HG02938 (cell line): ENCODE measurements around the gene CDC25C.
"Not testable (repeated sequence)": the region's sequence is repeated elsewhere in the genome, so short reads cannot be mapped to it uniquely, and the experiment has no call there.

Experiments
- ATAC-seq: cut with Tn5 transposase; IDR thresholded peaks from one replicate; pipeline ENCODE4 v1.9.1; 2021; ENCODE audit warnings: mild to moderate bottlenecking, moderate library complexity; ENCODE audit not compliant: unreplicated experiment

Gene CDC25C

DNA sequence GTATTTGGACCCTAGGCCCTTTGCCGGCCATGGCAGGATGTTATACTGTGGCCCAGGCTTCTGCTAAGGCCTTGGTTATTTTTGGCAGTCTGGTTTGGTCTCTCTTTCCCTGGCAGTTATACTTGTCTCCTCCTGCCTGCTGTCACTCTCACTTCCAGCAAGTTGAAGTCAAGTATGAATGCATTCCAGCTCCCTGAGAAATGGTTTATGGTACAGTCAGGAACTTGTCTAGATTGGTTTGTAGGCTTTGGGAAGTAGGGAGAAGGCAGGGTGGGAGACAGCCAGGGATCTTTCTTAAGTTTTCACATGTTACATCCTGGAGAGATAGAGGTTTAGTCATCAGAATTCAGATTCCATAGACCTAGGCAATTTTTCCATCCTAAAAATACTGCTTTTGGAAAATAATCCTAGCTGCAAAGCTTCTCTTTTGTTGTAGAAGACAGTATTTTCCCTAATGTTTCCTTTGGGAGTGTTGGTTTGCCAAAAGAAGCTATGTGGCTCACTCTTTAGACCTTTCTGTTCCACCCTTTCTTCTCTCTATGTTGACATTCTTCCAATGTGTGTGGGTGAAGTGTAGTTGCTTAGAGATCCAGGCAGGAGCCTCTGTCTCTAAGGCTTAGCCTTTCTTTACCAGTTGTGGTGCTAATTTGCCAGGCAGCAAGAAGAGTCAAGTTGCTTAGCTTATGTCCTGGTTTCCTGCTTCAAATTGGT lies 18.4 kb upstream of the CDC25C start:
- no peak for ATAC-seq

DNA sequence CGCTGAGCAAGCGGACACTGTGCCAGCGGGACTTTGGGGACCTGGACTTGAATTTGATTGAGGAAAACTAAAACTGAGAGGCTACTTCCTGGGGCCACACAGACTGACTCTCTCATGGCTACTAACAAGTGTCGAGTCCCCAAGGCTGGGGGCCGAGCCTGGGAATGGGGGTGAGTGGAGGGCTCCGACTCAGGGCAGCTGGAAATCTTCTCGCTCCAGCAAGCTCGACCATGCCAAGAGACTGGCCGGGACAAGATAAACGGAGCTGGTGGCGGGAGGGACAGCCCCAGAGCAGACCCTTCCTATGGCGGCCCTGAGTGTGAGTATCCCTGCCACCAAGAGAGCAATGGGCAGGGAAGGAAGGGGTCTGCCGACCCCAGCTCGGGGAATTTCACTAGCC lies 15.3 kb upstream of the CDC25C start:
- ATAC-seq, result no peak

DNA sequence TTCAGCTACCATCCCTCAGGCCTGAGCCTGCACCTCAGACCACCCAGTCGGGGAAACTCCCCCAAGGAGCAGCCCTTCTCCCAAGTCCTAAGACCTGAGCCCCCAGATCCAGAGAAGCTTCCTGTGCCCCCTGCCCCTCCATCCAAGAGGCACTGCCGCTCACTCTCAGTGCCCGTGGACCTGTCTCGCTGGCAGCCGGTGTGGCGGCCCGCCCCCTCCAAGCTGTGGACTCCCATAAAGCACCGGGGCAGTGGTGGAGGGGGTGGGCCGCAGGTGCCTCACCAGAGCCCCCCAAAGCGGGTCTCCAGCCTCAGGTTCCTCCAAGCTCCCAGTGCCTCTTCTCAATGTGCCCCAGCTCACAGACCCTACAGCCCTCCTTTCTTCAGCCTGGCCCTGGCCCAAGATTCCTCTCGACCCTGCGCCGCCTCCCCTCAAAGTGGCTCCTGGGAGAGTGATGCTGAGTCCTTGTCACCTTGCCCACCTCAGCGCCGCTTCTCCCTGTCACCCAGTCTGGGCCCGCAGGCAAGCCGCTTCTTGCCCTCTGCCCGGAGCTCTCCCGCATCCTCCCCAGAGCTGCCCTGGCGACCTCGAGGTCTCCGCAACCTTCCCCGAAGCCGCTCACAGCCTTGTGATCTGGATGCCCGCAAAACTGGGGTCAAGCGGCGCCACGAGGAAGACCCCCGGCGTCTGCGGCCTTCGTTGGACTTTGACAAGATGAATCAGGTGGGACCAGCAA lies 13.5 kb upstream of the CDC25C start:
- no peak for ATAC-seq

DNA sequence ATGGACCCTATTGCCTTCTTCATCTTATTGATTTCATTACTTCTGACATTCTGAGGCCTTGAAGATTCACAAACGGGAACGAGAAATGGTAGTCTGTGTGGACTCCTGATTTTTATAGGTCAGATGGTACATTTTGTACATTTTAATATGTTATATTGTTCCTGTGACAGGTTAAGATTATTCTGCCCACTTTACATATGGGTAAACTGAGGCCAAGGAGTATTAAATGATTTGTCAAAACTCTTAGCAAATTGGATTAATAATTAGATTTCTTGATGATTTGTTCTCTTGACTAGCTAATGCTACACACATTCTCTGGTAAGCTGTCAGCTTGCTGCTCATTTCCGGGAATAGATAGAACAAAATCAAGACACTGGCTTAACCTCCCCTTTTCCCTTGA lies 8.4 kb upstream of the CDC25C start:
- ATAC-seq, result no peak

DNA sequence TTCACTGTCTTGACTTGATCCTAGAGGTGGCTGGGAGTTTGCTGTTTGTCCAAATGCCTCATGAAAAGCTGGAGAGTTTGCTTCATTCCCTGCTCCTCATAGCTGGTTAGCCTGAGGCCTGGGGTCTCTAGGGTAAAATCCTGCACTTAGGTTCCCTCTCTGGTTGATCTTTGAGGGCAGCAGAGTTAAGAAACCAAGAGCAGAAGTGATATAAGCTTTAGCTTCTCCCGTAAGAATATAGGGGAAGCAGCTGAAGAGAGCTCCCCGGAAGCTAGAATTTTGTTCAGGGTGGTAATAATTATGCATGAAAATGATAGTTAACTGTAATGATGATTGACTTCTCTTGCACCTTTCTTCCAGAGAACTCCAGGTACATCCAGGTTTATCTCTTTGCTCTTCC lies 7.9 kb upstream of the CDC25C start:
- no peak for ATAC-seq

DNA sequence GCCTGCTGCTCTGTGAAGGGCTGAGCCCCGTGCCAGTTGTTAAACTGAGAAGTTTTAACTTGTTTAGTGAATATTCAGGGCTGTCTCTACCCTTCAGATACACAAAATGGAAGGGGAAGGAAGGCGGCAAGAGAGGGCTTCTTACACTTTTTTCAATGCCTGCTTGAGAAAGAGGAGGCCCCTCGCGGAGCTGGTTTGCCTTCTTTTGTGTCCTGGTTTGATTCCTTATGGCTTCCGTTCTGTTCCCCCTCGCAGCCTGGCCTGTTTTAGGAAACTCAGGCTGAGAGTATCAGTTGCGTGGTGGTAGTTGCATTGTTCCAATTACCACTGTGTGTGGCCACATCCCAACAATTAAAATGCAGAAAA lies 7.5 kb upstream of the CDC25C start:
- ATAC-seq, result no peak

DNA sequence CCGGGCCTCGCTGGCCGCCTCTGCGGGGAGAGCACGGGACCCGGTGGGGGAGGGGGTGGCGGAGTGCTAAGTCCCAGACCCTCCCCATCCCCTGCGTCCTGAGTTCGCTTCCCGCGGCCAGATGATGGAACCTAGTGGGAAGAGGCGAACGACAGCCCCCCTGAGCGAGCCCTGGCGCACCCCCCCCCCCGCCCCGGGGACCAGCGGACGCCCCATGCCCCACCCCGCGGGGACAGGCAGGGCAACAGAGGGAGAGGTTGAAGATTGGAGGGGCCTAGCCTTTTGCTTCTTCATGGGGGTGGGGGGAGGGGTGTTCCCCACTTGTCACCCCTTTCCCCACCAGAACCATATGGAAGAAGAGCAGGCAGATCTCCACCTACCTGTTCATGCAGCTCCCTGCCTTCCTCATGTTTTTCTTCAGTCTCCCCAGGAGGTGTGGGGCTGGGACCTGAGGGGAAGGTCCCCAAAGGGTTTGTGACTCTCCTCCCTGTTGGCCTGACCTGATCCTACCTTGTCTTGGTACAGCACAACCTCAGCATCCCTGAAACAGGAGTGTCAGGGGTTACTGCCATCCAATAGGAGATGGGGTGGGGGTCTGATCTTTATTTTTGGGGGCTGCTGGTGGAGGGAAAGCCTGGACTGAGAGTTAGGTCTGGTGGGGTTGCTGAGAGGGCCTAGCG lies 6.9 kb upstream of the CDC25C start:
- ATAC-seq, result no peak

DNA sequence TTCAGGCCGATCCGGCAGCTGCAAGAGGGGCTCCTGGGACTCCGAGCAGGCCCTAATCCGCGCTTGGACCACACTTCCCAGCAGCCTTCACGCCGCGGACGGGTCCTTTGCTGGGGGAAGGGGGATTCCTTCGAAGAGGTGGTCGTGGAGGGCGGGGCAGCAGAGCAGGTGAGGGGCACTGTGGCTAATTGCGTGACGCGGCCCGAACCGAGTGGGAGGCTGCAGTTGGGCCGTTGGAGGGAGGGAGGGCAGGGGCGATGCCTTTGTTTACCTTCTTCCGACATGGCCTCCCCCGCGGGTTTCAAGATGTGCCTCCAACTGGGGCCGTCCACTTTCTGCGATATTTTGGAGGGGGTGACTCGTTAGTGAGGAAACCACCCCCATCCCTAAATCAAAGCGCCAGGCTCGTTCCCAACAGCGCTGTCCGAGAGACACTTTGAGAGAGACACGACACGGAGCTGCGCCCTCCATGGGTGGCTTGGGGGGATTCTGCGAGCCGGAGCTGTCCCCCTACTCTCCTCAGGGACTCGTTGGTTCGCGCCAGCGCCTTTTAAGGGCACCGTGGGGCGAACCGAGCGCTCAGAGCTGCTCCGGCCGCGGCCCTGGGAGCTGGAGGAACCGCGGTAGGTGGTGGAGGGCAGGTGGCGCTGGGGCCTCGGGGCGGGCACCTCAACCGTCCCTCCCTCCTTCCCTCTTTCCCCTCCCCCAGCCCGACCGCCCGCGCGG lies 6.2 kb upstream of the CDC25C start, which contains the start of gene FAM53C:
Gene FAM53C, plus strand, starts transcription at position 582 of the 726 bp plus-strand sequence. CDS start 3,070 bp downstream, outside the sequence.
- ATAC-seq, result peak; percentile 73

DNA sequence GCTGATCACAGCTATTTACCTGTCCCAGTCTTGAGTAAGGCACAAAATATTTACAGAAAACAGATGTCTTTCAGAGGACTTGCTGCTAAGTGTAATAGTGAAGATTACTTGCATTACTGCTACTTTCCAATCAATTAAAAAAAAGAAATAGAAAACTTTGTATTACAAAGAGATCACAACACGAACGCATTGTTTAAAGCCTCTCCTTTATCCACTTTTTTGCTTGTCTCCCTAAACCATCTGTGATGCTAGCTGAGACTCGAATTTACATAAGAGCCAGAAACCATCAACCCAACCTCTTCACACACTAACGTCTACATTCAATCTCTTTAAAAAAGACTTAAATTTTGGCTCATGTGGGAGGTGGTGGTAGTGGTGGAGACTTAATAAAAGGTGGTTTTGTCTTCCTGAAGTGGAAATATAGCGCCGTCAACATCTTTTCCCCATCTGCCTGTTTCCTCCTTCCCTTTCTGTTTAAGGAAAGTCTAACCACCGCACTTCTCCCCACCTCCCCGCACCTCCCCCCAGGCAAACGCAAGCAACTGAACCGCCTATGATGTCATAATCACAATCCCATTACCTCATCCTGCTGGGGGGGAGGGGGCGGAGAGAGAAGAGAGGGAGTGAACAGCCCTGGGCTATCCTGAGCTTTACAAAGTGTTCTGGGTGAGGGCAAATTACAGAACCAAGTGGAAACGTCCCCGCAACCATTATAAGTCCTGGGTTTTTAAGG lies 5.5 kb upstream of the CDC25C start:
- ATAC-seq, result peak; percentile 26

DNA sequence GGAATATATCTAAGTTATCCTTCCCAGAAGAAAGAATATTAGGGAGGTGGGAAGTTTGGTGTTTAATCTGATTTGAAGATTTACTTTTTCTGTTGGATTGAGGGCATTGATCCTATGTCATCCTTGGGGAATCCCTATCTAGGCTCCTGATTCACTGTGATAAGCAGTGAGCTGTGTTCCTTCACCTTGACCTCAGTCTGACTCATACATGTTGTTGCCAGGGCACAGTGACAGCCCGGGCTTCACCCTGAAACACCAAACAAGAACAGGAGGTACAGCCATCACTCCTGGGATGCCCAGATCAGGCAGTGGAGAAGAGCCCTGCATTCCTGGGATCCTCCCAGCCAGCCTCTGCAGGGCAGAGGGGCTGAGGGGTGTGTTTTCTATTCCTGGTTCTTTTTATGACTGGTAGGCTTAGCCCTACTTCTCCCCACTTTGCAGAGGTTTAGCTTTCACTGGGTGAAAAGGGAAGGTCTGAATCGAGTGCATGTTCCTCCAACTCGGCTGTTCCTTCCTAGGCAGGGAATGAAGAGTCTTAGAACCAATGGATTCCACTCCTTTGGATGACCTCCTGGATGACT lies 3.4 kb upstream of the CDC25C start:
- no peak for ATAC-seq

DNA sequence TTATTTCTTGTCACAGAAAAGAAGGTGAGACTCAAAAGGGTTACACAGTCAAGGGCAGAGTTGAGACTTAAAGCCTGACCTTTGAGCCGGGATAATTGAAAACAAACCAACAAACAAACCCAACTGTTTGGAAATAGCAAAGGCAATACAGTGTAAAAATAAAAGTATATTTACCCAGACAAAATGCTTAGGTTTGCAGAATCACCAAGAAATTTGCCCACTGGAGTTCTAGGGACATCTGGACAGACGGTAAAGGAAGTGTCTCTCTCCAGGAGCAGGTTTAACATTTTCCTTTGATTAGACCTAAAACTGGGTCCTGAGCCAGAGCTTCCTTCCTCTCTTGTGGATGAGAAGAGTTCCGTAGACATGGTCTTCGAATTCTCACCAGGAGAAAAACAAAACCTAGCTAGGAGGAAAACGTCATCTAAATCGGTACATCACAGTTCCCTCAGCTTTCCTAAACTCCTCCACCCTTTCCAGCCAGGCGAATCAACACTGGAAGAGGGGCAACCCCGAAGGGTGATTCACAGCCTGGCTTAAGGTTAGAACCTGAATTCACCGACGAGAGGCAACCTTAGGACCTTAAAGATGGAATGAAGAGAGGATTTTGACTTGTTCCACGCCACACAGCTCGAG lies 673 bp downstream of the CDC25C start:
- ATAC-seq, result no peak

DNA sequence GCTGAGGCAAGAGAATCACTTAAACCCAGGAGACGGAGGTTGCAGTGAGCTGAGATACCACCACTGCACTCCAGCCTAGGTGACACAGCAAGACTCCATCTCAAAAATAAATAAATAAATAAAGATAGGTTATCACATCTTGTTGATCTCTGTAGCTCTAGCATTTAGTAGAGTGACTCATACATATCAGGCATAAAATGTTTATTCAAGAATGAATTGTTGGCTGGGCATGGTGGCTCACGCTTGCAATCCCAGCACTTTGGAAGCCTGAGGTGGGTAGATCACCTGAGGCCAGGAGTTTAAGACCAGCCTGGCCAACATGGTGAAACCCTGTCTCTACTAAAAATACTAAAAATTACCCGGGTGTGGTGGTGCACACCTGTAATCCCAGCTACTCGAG lies 13.4 kb downstream of the CDC25C start:
- ATAC-seq, result not testable (repeated sequence)

DNA sequence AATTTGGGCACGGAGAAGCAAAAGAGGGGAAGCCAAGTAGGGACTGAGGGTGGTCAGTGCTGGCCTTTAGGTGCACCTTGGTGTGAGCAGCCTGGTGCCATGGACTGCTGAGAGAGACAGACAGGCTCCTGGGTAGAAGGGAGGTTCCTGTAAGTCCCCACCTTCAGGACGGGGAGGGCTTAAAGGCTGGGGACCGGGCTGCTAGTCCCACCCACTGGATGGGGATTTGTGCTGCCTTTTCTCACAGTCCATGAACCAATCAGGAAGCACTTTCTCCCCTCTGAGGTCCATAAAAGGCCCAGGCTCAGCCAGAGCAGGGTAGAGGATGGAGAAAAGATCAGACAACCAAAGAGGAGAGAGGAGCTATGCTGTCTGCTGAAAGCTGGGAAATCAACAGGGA lies 15.2 kb downstream of the CDC25C start:
- ATAC-seq, result no peak

DNA sequence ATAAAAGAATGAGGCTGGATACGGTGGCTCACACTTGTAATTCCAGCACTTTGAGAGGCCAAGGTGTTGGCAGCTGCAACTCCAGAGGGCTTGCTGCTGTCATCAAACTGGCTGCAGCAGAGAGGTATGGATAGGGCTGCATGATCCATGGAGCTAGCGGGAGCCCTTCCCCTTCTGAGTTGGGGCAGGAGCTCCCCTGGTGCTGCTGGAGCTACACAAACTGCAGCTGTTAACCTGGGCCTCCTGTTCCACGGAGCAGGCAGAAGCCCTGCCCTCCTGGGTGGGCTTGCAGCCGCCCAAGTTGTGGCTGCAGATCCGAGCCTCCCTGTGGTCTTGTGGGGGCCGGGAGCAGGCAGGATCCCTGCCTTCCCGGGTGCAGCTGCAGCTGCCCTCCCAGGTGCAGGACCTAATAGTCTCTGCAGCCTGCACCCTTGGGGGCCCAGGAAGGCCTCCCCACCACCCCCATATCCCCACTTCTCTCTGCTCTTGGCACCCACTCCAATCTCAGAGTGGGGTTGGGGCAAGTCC lies 15.8 kb downstream of the CDC25C start:
- no peak for ATAC-seq

DNA sequence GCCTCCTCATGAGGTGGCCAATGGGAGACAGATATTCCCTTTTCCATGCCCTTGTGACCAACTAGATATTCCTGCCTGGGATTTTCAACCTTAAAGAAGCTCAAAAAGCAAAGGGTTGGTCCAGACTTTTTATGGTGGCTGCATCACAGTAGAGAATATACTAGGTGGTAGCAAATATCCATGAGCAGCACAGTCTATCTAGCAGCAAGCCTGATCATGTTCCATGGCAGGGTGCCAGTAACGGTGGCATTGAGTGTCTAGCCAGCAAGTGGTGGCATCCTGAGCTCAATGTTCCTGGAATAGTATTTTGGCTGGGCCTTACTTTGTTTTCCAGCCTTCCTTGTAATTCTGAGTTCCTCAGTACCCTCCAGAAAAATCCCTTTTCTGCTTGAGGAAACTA lies 25.8 kb downstream of the CDC25C start:
- no peak for ATAC-seq

DNA sequence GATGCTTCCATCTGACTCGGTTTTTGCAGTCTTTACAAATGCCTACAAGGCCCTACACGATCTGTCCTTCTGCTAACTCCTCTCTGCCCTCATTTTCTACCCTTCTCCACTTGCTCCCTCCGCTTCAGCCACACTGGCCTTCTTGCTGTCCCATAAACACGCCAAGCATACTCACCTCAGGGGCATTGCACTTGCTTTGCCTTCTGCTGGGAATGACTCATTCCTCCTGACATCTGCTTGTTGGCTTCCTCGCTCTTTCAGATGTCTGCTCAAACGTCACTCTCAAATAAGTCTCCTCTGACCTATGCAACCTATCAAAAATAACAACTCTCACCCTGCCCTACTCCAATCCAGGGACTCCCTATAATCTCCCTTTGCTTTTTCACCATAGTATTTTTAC lies 28.2 kb downstream of the CDC25C start:
- ATAC-seq, result no peak

DNA sequence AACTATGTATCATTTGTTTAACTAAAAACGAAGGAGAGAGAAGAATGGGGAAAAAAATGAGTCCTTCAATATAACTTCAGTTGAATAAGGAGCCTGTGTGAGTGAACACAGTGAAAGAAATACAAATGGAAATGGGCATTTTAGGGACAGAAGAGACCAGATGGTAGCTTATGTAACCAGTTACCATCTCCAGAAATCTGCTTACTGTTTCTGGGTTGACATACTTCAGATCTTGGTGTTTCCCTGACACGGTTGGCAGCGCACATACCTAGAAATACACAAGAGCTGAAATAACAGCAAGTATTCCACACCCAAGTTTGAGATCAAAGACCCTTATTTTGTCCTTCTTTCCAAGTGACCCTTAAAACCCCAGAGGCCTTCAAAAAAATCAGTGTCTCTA lies 42.3 kb downstream of the CDC25C start:
- no peak for ATAC-seq

DNA sequence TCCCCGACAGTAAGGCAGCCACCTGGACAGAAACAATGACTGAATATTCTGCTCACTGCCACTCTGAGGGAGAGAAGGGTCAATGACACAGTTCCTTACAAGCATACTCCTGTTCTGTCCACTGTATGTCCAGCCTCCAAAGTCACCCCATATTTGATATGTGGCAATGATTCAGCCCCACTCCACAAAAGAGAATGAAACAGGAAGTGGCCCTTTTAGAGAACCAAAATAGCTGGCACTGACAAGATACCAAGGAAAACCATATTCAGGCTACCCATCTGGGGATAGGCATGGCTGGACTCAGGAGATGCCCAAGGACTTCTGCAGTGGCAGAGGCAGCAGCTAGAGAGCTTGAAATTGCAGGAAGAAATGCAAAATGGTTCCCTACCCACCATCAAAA lies 44.4 kb downstream of the CDC25C start:
- ATAC-seq, result no peak

DNA sequence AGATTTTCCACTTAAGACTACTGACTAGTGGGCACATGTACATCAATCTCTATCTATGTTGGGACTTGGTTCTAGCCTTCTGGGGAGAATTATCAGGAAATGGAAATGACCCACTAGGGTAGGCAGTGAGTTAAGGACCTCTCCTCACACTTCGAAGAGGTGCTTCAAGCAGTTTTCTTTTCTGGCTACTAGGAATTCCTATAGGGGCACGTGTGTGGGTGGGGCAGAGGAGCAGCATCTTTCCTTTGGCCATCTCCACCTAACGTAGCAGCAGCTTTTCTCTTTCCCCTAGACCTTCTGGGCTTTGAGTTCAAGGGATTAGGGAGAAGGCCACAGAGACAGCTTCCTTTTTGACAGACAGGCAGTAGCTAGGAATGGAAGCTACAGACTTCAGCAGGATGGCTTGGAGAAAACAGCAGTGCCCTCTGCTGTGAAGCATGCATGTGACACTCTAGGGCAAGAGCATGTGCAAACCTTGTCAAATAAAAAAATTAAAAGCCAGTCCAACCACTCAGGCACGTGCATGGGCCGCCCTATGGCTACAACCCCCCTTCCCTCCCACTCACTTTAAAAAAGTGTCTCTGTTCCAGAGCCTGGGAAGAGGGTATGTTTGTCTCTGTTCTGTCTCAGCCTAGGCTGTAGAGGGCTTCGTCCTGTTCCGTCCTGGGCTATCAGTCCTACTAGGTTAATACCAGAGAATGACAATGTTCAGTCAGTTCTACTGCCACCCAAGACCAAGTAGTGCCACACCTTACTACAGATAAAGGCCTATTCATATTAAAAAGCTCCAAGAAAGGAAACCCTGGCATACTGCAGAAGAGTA lies 48.5 kb downstream of the CDC25C start:
- no peak for ATAC-seq
